Epithelial cell of prostate (primary cell): Measurements from ENCODE around the gene HMGCR.

Experiments used
- DNase-seq: peaks from one replicate; pipeline ENCODE4 v3.0.0-alpha.2; 2011; ENCODE audit warnings: low read depth, low spot score
- H3K27ac ChIP-seq: fragments of 450-650 bp; 2 replicates; pipeline ENCODE4 v1.5.1; 2017; ENCODE audit warnings: mild to moderate bottlenecking

Gene HMGCR

DNA sequence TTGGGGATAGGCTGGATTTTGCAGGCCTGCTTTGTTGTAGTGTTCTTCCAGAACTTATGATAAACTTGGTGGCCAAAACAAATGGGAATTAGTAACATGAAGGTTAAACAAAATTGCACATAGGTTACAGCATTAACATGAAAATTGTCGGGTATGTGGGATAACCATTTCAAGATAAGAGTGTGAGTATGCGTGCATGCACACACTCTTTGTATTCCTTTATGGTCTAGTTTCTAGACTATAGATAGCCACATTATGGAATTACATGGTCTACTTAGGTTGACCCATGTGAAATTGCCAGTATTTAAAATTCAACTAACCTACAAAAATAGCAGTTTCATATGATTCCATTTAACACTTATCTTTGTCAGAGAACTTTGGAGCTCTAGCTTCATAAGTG is 1.4 kb downstream of the HMGCR start:
- DNase-seq = no peak
- H3K27ac ChIP-seq = peak overlapping the region; percentile 87

DNA sequence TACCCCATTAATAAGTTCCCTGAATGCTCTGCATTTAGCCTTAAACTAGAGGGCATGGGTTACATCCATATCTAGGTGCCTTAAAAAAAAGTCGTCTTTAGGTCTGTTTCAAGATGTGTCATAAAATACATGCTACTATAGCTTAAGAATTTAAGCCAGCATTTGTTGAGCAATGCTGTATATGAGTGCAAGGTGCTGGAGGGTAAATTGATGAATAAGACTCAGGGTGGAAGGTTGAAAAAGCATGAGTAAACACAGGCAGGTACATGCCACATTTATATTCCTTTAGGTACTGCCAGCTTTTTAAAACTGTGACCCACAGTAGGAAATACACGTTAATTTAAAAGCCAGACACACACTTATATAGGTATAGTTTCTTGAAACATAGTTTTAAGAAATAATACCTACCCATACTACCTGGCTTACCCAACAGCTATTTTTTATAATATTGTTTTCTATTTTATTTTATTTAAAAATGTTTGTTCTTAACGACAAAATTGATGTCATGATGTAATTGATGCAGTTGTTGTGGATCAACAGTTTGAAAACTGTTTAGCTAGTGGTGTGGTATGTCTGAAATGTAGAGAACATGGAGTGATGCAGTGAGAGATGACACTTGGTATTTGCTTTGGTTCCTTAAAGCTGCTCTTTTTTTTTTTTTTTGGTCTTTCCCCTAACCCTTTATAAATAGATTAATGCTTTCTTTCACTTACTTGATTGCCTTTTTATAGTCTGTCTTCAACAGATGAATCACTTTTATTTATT is 3.9 kb downstream of the HMGCR start:
- H3K27ac ChIP-seq = peak overlapping the region; percentile 87
- DNase-seq = peak; percentile 87

- peak overlapping the region; percentile 87 for H3K27ac ChIP-seq
- DNase-seq = no peak
Observed at GRCh38 chr5:75341934-75342333, 4.9 kb downstream of the HMGCR start.

DNA sequence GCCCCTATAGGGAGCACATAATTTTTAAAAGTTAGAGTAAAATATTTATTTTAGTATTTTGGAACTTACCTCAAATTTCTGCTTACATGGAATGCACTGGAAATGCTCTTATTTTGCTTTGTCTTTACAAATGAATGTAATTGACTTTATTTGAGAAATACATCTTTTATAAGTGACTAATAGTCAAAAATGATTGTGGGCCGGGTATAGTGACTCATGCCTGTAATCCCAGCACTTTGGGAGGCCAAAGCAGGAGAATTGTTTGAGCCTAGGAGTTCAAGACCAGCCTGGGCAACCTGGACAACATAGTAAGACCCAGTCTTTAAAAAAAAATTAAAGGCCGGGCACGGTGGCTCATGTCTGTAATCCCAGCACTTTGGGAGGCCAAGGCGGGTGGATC is 5.8 kb downstream of the HMGCR start:
- DNase-seq = no peak
- H3K27ac ChIP-seq = peak overlapping the region; percentile 87

DNA sequence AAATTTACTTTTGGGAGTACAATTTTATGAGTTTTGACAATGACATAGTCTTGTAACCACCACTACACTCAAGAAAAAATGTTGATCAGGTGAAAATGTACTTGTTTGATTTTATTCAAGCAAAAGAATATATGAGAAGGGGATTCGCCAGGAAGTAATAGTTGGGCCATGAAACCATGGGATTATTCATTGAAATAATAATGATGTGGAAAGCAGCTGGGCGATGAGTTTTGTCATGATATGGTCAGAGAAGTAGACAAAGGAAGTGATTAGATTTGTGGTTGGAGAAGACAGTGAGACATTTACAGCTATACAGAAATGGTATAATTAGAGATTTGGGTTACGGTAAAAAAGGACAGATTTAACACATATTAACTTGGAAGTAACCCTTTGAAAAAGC is 11.2 kb downstream of the HMGCR start:
- DNase-seq = no peak
- peak overlapping the region; percentile 24 for H3K27ac ChIP-seq

DNA sequence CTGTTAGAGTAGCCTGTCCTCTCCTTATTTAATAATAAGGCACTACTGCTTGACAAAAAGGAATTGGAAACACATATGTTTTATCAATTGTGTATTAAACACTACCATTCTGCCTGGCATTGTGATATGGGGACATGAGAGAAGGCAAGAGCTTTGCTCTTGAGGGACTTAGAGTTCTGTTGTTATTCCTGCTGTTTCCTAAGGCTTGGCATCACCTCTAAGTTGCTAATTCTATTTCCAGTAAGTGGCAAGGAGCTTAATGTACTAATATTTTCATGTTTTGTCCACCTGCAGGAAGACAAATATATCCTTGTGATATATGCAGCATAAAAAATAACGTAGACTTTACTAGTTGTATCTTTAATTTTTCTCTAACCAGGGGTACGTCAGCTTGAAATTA is 12.6 kb downstream of the HMGCR start:
- no peak overlapping the region for H3K27ac ChIP-seq
- DNase-seq = no peak

GRCh38 chr5:75351139-75351926 is 14.3 kb downstream of the HMGCR start:
- no peak for DNase-seq
- H3K27ac ChIP-seq = no peak overlapping the region

DNA sequence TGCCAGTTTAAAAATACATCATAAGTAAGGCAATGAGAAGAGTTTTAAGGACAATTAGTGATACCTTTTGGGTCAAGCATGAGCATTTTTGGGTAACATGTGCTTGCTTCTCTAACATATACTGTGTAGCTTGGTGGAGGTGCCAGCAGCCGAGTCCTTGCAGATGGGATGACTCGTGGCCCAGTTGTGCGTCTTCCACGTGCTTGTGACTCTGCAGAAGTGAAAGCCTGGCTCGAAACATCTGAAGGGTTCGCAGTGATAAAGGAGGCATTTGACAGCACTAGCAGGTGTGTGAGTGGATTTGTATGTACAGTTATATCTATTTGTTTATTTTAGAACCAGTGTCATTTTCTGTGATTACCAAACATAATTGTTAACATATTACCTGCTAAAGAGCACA is 18.2 kb downstream of the HMGCR start:
- no peak overlapping the region for H3K27ac ChIP-seq

GRCh38 chr5:75356719-75357118 is 19.7 kb downstream of the HMGCR start:
- no peak overlapping the region for H3K27ac ChIP-seq

More for the DNA sequence above, 18.2 kb downstream of the HMGCR start:
- DNase-seq = no peak

DNA sequence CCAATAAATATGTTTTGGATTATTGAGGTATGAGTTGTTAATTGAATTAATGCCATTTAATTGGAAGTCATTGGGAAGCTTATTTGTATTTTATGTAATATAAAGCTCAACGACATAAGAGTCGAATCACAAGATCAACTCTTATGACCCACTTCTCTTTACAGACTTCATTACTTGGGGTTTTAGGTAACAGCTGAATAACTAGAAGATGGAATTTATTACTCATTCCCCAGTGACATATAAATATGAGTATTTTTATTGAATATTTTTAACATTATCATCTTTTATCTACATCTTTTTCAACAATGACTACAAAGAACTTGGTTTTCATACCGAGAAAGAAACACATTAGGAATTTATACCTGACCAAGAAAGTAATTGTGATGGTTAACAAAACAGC is 21.1 kb downstream of the HMGCR start:
- H3K27ac ChIP-seq = no peak overlapping the region
- DNase-seq = no peak

More at GRCh38 chr5:75356719-75357118, 19.7 kb downstream of the HMGCR start:
- no peak for DNase-seq

DNA sequence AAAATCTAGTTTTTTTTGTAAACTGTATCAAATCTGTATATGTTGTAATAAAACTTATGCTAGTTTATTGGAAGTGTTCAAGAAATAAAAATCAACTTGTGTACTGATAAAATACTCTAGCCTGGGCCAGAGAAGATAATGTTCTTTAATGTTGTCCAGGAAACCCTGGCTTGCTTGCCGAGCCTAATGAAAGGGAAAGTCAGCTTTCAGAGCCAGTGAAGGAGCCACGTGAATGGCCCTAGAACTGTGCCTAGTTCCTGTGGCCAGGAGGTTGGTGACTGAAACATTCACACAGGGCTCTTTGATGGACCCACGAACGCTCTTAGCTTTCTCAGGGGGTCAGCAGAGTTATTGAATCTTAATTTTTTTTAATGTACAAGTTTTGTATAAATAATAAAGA is 24.3 kb downstream of the HMGCR start:
- no peak for DNase-seq
- no peak overlapping the region for H3K27ac ChIP-seq

- no peak overlapping the region for H3K27ac ChIP-seq
Observed at GRCh38 chr5:75362474-75362975, 25.5 kb downstream of the HMGCR start.

GRCh38 chr5:75363111-75363510 is 26.1 kb downstream of the HMGCR start:
- DNase-seq = no peak
- no peak overlapping the region for H3K27ac ChIP-seq

More at GRCh38 chr5:75362474-75362975, 25.5 kb downstream of the HMGCR start:
- DNase-seq = no peak

DNA sequence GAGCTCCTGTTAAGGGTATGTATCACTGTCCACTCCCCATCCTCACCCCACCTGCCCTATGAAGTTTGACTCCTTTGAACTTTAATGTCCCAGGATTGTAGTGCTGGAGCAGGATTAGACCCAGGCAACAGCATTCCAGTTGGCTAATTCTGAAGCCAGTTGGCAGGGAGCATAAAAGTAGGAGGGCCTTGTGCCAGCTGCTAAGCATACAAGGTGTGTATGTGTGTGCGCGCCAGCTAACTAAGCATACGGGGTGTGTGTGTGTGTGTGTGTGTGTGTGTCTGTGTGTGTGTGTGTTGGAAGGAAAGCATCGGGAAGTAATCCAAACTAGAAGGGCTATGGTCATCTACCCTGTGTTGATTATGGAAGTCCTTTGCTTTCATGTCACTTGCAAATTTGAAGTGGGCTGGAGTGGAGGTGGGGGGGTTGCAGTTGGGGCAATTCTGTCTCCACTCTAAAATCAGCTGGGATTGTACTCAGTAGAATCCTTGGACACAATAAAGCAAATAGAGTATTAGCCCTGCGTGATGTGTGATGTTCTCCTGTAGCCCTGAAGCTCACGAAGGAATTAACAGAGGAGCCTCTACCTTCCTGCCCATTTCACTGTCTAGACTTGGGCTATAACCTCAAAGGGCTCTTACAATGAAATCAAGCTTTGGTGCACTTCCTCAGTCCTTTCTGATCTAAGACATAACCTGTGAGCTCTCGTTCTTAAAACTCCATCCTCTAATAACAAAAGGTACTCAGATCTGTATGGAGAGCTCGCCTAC is 26.9 kb downstream of the HMGCR start:
- peak; percentile 22 for DNase-seq
- H3K27ac ChIP-seq = no peak overlapping the region

- H3K27ac ChIP-seq = no peak overlapping the region
- no peak for DNase-seq
Observed at GRCh38 chr5:75364571-75365280, 27.7 kb downstream of the HMGCR start.

GRCh38 chr5:75365740-75366139 is 28.7 kb downstream of the HMGCR start:
- H3K27ac ChIP-seq = no peak overlapping the region
- no peak for DNase-seq

DNA sequence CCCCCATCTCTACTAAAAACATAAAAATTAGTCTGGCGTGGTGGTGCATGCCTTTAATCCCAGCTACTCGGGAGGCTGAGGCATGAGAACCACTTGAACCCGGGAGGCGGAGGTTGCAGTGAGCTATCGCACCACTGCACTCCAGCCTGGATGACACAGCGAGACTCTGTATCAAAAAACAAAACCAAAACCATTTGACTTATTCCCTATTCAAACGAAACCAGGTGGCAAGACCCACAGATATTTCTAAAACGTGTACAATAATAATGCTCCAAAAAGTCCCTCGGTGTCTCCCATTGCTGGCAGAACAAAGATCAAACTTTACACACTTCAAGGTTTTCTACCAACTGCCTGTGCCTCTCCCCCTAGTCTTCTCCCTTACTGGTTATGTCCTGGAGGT is 29.8 kb downstream of the HMGCR start:
- no peak for DNase-seq
- no peak overlapping the region for H3K27ac ChIP-seq

GRCh38 chr5:75367401-75367800 is 30.4 kb downstream of the HMGCR start:
- no peak overlapping the region for H3K27ac ChIP-seq
- no peak for DNase-seq

DNA sequence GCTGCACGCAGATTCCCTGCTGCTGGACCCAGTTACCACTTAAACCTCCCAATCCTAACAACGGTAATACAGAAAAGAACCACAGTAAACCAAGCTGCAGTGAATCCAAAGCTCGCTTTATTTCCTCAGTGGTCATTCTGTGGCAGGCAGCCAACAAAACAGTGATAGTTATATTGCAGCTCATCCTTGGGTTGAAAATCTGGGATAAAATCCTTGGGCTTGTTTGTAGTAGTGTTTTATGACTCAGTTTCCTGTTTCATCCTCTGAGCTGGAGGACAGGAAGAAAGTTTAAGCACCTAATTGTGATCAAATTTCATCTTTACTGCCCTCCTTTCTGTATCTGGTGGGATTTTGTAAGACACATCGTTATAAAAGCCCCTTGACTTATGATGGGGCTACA is 31.4 kb downstream of the HMGCR start:
- no peak for DNase-seq

GRCh38 chr5:75373862-75374261 is 36.8 kb downstream of the HMGCR start:
- no peak overlapping the region for H3K27ac ChIP-seq
- no peak for DNase-seq

More for the DNA sequence above, 31.4 kb downstream of the HMGCR start:
- peak overlapping the region; percentile 6 for H3K27ac ChIP-seq
